Posterior cingulate gyrus (tissue), 11 donors: ENCODE data around the gene TRAPPC8.
"Not testable (repeated sequence)": the region's sequence is repeated elsewhere in the genome, so short reads cannot be mapped to it uniquely, and the experiment has no call there.

Experiments used
- DNase-seq, 10 donors: peaks; one replicate each; pipeline versions ENCODE4 v3.0.0 to v3.0.0-alpha.2; 2020 to 2021; ENCODE audit warnings: mixed read lengths in 3 of 10
- intact Hi-C: fragments of 100-400 bp; cut with DNase I; formaldehyde crosslinking; loops from one replicate; pipeline ENCODE4 v1.15.1; 2023

The TRAPPC8 gene

DNA sequence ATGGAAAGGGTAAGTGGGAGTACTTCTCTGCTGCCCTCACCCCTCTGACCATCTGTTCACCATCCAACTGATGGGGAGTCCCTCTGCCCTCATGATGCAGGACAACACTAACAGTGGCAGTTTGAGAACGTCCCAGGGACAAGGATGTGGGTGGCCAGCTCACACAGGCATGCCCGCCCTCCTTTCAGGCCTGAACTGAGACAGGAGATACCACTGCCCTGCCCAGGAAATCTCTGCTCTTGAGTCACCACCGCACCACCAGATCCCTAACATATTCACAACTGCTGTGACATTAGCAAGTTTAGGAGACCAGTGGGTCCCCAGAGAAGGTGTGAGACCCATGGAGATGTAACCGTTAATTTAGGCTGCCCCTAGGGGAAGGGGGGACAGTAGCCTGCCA is 66.2 kb downstream of the TRAPPC8 start:
- no peak for DNase-seq
- intact Hi-C loops = no loop called here

DNA sequence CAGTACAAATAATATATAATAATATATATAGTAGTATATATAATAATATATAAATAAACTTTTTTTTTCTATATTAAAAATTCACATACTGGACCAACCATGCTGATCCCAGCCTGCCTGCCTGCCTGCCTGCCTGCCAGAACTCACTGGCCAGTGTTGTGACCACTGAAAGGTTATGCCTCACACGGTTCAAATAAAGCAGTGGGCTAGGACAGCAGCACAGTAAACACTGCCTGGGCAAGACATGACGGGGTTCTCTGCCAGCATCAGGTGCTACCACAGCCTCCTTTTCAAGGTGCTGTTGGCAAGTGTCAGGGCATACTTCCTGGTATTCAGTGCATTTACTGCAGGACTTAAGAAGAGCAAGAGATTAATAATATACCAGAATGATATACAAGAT is 67.6 kb downstream of the TRAPPC8 start:
- intact Hi-C loops = no loop called here
- no peak for DNase-seq

DNA sequence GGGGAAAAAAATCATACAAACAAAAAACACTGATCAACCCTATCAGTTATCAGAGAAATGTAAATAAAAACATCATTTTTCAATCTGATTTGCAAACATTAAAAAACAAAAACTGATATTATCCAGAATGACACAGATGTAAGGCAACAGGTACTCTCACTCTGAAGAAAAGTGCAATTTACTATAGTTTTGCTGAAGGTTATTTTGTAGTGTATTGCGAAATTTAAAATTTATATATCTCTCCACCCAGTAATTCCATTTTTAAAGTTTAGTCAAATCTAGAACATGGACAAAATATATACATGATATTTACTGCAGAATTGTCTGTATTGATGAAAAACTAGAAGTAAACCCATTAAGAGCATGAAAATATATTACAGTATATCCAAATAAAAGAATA is 79.8 kb downstream of the TRAPPC8 start:
- no peak for DNase-seq
- intact Hi-C loops = no loop called here

DNA sequence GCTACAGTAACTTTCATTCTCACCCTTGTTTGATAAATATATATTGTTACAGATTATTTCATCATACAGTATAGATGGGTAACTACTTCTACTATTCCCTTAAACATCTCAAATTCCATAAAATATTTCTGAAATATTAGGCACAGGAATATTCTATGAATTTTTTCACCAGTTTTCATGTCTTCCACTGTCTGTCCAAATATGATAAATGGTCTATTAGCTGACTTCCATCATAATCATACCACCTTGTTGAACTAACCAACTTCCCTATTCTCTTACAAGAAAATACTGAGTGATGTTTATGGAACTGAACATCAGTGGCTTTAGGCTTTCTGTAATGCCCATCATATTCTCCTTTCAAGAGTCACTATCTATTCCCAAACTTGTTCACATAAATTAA is 82.4 kb downstream of the TRAPPC8 start:
- intact Hi-C loops = no loop called here
- DNase-seq = no peak

DNA sequence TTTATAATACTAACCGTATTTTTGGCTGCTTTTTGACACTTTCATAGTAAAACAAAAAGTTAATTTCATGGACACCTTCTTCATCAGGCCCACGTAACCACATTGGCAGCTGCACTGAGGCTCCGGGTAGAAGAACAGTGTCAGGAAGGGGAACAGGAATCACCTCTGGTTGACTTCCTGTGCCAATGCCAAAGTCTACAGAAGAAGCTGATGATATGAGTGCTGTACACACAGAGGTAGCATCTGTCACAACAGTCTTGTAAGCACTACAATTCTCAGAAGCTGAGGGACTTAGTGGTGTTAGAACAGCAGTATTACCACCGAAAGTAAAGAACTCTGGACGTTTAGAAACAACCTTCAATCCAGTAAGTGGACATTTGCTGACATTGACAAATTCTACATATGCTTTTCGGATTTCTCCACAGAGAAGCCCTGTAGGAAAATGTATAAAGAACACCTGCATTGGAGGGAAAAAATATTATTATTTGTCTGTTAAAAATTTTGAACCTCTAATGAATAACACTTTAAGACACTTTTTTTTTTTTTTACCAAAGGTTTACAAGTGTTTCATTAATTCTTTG is 85.3 kb downstream of the TRAPPC8 start:
- no peak for DNase-seq
- intact Hi-C loops = no loop called here

DNA sequence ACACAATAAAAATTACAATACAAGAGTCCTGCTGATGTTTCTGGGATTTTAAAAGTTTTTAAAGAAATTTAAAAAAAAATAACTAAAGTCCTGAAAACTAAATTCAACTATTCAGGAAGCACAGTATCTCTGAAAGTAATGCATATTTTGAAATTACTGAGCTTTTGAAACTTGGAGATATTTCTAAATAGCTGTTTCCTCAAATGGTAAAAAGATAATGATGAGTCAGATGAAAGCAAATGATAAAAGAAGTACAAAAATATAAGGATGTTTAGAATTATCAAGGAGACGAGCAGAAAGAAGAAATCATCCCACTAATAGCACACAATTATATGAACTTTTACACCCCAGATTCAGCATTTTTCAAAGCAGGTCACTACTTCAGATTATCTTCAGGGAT is 92.1 kb downstream of the TRAPPC8 start:
- intact Hi-C loops = no loop called here
- no peak for DNase-seq

DNA sequence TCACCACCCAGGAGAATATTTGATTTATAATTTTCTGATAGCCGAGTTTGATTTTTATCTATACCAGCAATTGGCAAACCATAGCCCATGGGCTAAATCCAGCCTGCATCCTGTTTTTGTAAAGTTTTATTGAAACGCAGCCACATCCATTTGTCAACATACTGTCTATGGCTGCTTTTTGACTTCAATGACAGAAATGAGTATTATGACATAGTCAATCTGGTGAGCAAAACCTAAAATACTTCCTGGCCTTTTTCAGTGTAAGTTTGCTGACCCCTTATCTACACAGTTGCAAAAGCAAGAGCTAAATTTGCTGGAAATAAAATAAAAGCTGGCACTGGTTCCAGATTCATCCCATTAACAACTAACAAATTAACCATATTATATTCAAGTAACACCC is 102.4 kb downstream of the TRAPPC8 start:
- no peak for DNase-seq
- intact Hi-C loops = no loop called here

DNA sequence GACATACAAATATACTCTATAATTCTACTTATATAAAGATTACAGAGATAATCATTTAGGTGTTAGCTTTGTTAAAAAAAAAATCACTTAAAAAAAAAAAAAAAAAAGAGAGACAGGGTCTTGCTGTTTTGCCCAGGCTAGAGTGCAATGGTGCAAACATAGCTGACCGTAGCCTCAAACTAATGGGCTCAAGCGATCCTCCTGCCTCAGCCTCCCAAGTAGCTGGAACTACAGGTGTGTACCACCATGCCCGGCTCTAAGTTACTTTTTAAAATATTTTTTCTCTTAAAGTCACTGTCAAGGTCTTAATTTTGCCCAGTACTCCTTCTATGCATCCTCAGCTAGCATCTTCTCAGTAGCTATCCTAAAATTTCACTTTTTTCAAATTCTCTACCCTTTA is 105.0 kb downstream of the TRAPPC8 start:
- intact Hi-C loops = no loop called here
- DNase-seq = no peak

DNA sequence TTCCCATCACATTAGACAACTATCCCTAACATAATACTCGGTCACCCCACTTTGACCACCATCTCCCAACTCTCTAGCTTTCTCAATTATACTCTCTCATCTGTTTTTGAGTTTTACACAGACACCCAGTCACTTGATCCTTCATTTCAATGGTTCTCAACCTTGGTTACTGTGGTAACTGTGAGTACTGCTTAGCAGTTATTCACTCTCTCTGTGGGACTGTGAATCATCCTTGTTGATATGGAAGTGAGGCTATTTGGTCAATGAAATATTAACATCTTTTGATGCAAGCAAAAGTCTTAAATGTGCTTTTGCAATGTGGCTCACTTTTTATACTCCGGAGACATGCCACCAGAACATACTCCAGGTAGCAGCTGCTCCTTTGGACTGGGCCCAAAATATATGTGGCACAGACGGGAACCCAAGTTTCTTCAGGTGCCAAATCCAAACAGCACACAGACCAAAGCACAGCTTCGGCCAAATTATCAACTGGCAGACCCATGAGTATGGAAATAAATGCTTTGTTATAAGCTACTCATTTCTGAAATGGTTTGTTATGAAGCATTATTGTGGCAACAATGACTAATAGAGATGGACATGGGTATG is 107.3 kb downstream of the TRAPPC8 start:
- intact Hi-C loops = no loop called here
- DNase-seq = no peak

DNA sequence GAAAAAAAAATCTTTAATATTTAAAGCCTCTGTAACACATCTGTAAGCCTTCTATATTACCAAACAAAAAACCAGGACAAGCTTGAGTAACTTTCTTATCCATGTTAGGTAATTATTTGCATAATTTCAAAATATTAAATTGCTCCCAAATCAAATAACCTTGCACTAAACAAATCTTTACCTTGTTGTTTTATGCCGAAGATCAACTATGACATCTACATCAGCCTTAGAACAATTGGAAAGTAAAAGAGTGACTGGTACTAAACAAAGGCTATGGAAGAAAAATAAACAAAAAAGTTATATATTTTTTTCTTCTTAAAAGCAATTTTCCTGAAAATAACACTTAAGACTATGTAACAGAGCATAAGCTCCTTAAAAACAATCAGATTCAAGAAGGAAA is 111.0 kb downstream of the TRAPPC8 start:
- intact Hi-C loops = no loop called here
- no peak for DNase-seq

DNA sequence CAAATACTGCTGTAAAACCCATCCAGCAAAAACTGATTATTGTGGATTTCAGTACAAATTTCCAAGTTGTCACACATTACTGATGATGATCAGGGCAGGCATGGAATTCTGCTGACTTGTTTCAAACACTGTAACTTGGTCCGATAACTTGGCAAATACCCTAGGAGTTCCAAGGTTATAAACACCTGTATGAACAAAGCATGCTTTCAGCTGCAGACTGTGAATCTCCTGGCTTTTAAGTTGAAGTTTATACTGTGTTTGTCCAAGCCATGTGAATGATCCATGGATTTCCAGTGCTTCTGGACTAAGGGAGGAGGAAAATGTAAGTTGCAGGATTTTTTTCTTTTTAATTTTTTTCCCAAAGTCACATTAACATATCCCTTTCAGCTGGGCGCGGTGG is 112.2 kb downstream of the TRAPPC8 start:
- no peak for DNase-seq
- intact Hi-C loops = no loop called here

DNA sequence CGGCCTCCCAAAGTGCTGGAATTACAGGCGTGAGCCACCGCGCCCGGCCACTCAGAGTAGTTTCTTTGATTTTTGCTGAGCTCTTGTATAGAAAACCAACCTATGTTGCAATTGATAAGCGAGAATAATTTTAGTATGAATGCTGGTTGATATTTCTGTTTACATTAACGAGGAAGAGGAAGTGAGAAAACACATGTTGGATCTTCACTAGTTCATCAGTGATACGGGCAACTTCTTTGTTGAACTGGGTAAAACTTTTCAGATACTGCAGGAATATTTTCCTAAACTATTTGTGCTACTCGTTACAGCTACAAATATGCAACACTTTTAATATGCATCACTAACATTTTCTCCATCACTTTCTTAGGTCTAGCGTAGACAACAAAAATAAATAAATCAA is 114.3 kb downstream of the TRAPPC8 start:
- DNase-seq = no peak
- intact Hi-C loops = no loop called here

DNA sequence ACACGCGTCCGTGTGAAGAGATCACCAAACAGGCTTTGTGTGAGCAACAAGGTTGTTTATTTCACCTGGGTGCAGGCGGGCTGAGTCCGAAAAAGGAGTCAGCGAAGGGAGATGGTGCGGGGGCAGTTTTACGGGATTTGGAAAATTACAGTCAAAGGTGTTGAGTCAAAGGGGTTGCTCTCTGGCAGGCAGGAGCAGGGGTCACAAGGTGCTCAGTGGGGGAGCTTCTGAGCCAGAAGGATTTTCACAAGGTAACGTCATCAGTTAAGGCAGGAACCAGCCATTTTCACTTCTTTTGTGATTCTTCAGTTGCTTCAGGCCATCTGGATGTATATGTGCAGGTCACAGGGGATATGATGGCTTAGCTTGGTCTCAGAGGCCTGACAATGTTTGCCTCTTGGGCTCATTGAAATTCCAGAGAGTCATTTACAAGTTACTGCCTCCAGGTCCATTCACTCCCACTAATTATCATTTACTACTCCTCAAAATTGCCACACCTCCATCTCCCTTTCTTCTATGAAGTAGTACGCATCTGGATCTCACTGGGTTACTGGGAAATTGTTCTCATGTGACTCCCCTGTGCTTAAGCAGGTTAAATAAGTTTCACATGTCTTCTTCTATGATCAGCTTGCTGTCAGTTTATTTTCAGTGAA is 116.1 kb downstream of the TRAPPC8 start:
- DNase-seq, intact Hi-C loops: not testable (repeated sequence)

DNA sequence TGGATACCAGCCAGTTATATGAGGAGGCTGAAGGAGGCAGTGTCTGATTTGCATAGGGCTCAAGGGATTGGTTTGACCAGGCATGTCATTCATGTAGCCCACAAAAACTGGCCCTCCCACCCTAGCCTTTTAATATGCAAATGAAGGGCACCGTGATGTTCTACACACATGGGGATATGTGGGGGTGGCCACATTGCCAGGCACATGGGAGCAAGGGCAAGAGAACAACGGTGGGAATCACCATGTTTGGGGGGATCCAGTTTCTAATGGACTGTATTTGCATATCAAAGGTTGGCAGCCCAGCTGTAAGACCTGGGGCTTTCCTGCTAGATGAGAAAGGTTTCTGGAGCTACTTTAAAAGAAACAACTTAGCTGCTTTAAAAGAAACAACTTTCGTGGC is 117.2 kb downstream of the TRAPPC8 start:
- no peak for DNase-seq
- intact Hi-C loops = no loop called here

DNA sequence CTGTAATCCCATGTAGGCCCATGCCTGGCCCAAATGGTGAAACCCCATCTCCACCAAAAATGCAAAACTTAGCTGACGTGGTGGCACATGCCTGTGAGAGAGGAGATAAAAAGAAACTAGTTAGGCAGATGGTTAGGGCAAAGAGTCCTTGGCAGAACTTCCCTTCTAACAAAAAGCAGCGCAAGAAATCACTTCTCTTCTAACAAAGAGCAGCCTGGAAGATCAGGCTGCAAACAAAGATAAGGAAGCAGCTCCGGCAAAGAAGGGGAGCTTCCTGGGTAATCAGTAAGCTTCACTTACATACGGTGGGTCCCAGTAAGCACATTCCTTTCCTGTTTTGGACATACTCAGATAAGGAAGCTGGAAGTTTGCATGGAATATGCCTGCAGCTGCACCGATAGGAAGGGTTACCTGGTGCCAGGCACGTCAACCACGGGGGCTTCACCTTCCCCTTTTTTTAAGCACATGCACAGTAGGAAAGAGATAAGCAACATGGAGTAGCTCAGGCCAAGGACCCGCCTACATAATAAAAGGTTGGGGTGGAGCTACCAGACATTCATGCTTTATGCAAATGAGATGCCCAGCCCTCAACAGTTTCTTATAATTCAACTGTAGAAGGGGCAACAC is 121.3 kb downstream of the TRAPPC8 start:
- intact Hi-C loops = no loop called here

DNA sequence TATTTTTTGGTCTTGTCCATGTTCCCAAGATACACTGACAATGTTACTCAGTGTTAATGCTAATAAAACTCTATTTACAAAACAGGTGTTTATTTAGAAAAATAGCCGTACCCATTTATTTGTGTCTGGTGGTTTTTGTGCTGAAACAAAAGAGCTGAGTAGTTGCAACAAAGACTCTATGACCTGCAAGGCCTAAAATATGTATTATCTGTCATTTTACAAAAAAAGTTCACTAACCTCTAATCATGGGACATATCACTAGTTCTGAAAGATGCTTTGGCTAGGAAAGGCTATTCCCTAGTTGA is 123.1 kb downstream of the TRAPPC8 start:
- intact Hi-C loops = loop anchor here (5.0 kb wide), 2 partner anchors 78 to 263 kb away; no protein-coding TSS in a partner anchor
- DNase-seq = no peak

More for the DNA sequence above, 121.3 kb downstream of the TRAPPC8 start:
- no peak for DNase-seq

DNA sequence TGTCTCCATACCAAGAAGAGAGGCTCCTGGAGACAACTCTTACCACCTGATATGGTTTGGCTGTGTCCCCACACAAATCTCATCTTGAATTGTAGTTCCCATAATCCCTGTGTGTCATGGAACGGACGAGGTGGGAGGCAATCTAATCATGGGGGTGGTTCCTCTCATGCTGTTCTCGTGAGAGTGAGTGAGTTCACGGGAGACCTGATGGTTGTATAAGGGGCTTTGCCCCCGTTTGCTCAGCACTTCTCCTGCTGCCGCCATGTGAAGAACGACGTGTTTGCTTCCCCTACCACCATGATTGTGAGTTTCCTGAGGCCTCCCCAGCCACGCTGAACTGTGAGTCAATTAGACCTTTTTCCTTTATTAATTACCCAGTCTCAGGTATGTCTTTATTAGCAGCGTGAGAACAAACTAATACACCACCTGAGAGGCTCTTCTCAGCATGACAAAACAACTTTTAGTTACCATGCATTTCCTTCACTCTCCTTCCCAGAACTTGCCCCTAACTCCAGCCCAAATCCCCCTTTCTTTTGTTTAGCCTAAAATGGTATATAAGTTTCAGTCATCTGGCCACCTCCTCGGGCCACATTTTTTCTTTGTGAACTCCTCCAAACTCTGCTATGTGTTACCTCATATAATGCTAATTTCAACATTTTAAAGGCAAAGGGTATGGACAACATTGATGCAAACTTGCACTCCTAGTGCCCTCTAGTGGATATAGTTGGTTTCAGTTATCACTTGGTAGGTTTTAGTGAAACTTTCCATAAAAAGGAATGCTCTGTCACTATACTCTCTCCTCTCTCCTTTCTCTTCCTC is 123.6 kb downstream of the TRAPPC8 start:
- DNase-seq = no peak
- intact Hi-C loops = loop anchor here (5.0 kb wide), 2 partner anchors 77 to 262 kb away; no protein-coding TSS in a partner anchor

DNA sequence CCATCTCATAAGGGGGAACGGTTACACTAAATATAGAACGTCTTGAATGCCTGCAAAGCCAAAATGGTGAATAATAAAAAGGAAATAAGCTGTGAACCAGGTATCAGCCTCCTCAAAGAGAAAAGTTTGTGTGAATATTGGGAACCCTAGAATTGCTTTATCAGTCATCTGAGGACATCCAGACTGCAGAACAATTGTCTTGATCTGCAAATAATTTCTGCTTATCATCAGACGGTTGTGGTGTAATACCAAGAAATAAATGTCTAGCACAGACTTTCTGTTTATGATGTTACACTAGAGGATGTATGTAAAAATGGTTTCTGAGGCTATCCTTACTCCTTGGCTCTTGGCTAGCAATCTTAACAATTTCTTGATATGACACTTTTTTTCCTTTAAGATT is 128.8 kb downstream of the TRAPPC8 start:
- intact Hi-C loops = no loop called here
- DNase-seq = no peak

DNA sequence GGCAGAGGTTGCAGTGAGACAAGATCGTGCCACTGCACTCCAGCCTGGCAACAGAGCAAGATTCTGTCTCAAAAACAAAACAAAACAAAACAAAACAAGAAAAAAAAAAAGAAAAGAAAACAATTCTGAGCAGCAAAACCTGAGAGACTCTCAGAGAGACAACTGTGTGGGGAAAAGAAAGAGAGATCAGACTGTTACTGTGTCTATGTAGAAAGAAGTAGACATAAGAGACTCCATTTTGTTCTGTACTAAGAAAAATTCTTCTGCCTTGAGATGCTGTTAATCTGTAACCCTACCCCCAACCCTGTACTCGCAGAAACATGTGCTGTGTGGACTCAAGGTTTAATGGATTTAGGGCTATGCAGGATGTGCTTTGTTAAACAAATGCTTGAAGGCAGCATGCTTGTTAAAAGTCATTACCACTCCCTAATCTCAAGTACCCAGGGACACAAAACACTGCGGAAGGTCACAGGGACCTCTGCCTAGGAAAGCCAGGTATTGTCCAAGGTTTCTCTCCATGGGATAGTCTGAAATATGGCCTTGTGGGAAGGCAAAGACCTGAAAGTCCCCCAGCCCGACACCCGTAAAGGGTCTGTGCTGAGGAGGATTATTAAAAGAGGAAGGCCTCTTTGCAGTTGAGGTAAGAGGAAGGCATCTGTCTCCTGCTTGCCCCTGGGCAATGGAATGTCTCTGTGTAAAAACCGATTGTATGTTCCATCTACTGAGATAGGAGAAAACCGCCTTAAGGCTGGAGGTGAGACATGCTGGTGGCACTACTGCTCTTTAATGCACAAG is 132.4 kb downstream of the TRAPPC8 start:
- intact Hi-C loops, DNase-seq: not testable (repeated sequence)

DNA sequence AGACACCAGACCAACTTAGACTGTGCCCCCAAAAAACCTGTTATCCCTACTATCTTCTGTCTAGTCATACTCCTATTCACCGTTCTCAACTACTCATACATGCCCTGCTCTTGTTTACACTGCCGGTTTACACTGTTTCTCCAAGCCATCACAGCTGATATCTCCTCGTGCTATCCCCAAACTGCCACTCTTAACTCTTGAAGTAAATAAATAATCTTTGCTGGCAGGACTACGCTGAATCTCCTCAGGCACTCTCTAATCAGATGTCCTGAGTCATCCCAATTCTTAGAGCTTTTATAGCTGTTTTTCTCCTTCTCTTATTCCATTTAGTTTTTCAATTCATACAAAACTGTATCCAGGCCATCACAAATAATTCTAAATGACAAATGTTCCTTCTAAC is 133.9 kb downstream of the TRAPPC8 start:
- DNase-seq, intact Hi-C loops: not testable (repeated sequence)
